HG03558 (cell line): Measurements from ENCODE around the gene CASS4.
"Not testable (repeated sequence)": the region's sequence is repeated elsewhere in the genome, so short reads cannot be mapped to it uniquely, and the experiment has no call there.

Experiments
- ATAC-seq: cut with Tn5 transposase; IDR thresholded peaks from one replicate; pipeline ENCODE4 v1.9.1; 2021; ENCODE audit warnings: moderate number of reproducible peaks; ENCODE audit not compliant: unreplicated experiment; ENCODE audit errors: extremely low read depth

The CASS4 gene

DNA sequence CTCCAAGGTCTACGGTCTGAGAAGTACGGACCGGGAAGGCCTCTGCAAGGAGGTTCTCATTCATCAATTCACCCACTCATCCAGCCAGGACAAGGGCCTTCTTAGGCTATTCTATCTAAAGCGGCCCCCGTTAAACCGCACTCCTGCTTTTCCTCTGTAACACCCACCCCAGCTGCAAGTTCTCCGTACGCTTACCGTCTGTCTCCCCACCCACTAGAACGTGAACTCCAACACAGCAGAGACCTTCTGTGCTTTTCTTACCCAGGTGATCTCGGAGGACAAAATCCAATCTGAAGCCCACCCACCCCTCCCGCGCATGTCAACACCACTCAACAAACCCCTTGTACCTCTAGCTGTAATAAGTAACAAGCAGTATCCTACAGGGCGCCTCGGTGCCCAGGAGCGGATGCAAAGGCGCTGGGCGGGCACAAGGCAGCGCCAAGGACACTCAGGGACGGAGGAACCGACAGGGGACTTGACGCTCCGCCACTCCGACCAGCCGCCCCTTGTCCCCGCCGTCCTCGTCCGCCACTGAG, 20.4 kb upstream of the CASS4 start:
- ATAC-seq: peak; percentile 2

DNA sequence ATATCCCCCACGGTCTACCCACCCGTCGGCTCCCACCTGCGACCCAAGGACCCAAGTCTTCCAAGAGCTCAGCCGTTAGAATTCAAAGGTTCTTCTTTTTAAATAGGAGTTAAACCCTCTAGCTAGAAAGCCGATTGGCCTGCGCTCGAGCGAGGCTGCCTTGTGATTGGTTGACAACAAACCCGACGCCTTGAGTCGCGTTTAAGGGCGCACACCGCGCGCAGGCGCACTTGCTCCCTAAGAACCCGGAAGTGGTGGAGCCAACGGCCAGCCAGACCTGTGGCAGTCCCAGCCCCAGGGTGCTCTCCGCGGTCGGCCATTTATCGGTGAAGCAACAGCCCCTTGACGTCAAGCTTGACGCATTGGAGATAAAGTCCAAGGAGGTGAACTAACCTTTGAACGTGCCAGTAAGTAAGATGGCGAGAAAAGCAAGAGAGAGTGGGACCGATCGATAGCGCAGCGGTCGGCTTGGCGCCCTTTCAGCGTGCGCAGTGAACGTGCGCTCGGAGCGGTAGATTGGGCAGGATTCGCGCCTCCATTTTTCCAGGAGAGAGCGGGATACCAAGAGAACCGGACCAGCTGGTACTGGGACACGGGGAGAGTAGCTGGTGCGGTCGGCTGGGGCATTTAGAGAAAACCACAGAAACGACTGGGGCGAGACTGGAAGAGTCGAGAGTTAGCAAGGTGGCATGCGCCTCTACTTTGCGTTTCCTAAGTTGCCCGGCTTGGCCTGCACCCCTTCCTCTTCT, 19.8 kb upstream of the CASS4 start, which contains the start of the genes AURKA and CSTF1:
Gene AURKA (minus strand): TSS at position 84 of the 749 bp plus-strand sequence. CDS start 4,018 bp downstream, outside the sequence.
Gene CSTF1 (plus strand): TSS at position 514 of the 749 bp plus-strand sequence. CDS start 2,908 bp downstream, outside the sequence.
- peak; percentile 88 for ATAC-seq

DNA sequence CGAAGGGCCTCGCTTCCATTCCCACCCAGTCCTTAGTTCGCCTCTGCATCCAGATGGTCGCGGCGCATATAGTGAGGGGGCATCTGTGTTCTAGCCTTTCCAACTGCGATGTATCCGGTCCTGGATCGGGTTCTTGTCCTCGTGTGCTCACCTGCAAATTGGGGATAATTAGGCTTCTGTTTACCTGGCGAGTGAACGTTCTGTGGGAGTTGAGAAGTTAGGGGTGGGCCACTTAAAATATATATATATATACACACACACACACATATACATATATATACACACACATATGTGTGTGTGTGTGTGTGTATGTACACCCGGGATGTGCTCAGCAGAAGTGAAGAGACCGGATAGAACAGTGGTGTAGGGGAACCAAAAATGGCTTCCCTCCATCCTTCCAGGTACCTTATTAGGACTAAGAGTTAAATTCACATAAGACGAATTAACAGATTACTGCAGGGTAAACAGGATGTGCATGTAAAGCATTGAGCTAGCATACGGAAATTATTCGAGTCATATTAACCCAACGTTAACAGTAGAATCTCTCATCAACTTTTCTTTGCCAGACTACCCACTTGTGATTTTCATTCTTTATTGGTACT, 19.1 kb upstream of the CASS4 start:
- no peak for ATAC-seq

DNA sequence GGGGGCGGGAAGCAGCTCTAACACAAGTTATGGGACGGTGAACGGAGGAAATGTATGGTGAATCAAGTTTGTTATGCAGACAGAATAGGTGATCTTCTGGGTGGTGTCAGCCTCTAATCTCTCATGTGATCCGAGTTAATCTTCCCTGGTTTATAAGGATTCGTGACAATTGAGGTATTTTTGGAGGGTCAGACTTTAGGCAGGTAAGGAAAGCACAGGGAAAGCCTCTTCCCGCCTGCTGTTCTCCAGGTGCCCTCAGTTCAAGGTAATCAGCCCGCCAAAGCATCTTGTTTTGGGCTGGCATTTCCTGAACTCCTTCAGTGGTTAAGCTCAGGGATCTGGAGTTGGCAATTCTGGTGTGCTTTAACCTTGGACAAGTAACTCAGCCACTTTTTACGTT, 18.4 kb upstream of the CASS4 start:
- ATAC-seq: no peak

DNA sequence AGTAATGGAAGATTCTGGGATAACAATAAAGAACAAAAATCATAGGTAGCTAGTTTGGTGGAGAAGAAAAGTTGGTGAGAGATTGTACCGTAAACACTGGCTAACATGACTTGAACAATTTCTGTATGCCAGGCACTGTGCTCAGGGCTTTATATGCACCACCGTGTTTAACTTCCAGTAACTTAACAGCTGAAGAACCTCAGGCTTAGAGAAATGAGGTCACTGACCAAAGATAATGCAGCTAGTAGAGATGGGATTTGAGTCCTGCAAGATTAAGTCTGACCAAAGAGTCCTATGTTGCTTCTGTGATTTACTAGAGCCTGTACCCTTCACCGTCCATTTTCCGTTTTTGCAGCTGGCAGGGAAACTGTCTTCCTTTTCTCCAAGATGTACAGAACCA, 16.9 kb upstream of the CASS4 start:
- no peak for ATAC-seq

DNA sequence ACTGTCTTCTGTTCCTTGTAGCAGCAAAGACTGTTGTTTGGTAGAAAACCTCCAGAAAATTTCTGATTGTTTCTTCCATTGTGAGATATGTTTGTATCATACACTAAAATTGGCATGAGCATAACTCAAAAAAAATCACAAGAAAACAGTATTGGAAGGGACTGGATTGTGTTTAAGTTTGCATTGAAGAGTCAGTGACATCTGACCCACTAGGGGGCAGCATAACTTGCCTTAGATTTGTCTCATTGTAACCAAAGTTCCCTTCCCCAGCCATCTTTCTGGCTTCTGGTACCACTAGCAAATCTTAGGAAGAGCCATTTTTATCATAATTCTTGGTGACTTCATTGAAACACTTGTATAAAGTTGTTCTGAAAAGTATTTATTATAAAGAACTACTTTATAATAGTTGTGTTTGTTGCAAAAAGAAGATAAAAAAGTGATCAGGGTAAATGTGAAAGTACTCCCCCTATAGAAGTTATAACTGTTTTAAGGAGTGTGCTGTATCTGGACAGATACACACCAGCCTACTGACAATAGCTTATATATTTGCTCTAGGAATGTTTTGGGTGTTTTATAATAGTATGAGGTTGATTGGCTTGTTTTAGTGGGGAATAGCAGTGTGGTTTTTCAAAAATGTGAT, 11.9 kb upstream of the CASS4 start:
- ATAC-seq: no peak

DNA sequence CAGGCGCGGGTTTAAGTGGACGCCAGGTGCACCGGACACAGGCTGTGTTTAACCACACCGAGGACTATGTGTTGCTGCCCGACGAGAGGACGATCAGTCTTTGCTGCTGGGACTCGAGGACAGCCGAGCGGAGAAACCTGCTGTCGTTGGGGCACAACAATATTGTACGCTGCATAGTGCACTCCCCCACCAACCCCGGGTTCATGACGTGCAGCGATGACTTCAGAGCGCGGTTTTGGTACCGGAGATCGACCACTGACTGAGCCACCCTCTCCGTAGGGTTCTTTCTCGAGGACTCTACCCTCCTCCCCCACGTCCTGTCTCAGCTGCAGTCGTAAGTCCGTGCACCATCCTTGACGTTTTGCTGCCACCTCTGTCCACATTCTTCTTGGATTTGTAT, 8.6 kb upstream of the CASS4 start:
- ATAC-seq: no peak

DNA sequence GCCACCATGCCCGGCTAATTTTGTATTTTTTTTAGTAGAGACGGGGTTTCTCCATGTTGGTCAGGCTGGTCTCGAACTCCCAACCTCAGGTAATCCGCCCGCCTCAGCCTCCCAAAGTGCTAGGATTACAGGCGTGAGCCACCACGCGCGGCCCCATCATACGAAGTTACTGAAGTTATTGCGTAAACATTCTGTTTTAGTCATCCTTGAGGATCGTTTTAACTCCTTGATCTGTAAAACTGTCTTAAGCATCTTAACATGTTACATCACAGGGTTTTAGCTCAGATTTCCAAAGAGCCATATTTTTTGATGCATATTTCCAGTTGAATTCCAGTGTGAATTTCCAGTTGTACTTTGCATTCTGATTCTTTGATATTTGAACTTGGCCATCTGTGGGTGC, 6.7 kb upstream of the CASS4 start:
- ATAC-seq: not testable (repeated sequence)

DNA sequence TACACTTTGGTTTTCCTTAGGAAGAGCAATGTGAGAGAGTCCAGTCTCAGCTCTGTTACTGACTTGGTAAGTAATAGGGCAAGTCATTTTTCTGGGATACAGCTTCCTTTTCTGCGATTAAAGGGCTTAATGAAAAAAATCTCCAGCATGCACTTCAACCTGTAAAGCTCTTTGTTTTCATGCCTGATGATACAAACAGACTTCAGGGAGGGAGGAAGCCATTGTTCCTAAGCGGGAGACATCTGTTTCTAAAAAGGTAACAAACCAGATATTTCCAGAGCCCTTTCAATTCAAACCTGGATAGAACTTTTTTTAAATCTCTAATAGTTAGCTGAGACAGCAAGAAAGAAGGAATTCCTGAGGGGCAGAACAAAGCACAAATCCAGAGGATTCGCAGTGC, 5.2 kb upstream of the CASS4 start:
- no peak for ATAC-seq

DNA sequence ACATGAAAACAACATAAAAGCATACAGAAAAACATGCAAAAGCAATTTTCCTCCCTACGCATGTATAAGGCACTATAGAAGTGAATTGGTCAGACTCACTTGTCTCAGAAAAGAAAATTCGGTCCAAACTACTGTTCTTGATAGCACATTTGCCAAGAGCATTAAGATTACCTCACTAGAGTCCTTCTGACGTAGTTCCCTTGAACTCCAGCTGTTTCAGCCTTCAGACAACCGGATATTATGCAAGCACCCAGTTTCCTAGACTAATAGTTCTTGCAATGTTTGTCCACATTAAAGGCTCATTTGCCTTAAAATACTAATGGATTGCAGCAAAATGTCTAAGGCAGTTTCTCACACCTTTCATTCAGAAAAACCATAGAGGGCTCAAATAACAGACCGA, 2.5 kb upstream of the CASS4 start:
- no peak for ATAC-seq

DNA sequence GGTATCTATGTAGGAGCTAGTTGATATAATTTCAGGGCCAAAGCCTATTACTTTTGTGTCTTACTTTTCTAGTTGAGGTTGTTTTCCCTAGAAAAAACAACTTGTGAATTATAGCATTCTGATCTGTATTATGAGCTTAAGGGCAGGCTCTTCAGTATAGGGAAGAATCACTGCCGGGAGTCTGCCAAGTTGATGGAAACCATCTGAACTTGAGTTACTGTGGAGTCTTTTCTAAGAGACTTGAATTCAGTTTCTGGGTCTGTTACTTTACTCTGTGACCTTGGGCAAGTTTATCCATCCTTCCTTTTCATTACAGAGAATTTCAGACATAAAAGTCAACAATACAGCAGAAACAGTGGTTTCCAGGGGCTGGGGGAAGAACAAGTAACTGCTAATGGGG, 2.1 kb upstream of the CASS4 start:
- no peak for ATAC-seq

DNA sequence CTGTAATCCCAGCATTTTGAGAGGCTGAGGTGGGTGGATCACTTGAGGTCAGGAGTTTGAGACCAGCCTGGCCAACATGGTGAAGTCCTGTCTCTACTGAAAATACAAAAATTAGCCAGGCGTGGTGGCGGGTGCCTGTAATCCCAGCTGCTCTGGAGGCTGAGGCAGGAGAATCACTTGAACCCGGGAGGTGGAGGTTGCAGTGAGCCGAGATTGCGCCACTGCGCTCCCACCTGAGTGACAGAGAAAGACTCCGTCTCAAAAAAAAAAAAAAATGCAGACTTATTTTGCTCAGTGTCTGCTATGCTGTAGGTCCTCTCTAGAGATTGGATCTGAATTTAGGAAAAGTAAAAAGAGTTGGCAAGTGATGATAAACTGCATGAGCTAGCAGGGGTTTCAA, 773 bp upstream of the CASS4 start:
- ATAC-seq: not testable (repeated sequence)

DNA sequence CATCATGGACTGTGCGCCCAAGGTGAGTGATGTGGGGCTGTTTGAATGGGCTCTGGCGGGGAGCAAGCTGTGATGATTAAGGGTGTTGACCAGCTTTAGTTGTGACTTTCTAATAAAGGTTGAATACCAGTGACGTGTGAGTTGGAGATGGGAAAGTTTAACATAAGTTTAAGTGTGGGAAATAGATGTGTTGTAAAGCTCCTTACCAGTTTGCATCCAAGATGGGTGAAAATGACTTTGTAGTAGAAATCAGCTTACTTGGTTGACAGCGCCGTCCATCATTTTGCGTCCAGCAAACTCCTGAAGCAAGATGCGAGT, 372 bp downstream of the CASS4 start:
- ATAC-seq: no peak

DNA sequence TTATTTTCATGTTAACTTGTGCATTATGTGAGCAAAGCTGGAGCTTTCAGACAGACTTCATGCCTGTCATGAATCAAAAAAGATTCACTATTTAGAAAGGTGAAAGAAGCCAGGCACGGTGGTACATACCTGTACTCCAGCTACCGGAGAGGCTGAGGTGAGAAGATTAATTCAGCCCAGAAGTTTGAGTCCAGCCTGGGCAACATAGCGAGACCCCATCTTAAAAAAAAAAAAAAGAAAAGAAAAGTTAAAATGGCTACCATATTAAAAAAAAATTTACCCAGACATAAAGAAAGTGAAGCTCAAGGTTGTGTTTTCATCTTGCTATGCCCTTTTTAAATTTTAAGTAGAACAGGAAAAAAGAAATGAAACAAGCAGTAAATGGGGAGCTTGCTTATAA, 889 bp downstream of the CASS4 start:
- ATAC-seq: no peak

DNA sequence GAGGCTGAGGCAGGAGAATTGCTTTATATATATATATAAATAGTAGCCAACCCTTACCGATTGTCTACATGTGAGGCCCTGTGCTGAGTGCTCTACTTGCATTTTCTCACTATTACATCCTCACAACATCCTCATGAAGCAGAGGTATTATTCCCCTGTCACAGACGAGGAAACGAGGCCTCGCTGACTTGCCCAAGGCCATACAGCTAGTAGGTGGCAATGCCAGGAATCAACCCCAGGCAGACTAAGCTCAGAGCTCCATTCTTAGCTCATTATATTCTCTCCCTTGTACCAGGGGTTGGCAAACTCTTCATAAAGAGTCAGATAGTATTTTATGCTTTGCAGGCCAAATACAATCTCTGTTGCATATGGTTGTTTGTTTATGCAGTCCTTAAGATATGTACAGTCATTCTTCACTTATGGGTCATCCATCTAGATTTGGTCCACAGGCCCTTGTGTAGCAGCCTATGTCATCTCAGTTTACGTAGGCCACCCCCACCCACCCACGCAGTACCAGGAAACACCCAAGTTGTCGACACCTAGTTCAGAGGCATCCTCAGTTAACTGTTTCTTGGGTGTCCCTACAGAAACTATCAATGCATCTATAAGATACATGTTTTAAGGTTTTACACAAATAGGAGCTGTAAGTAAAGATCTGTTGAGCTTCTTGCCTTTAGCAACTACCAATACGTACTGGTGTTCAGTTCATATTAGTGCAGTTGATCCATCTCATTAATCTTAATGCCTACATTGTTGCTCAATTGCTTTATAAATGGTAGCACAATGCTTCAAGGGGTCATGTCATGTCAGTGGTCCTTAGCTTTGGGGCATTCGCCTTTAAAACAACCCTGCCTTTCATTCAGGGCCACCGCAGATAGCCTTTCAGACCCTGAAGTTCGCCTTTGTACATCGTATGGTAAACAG, 3.0 kb downstream of the CASS4 start:
- ATAC-seq: no peak

DNA sequence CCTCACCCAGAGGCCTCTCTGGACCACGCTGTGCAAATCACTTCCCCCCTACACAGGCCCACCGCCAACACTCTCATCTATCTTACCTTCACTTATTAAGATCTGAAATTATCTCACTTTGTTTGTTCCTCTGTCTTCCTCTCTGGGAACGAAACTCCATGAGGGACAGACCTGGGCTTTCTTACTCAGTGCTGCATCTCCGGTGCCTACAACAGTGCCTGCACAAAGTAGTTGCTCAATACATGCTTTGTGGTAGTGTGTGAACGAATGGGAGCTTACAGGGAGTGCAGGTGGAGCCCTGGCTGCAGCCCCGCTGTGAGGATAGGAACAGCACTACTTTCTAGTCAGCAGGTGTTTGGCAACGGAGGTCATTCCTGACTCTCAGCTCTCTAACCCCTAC, 5.3 kb downstream of the CASS4 start:
- ATAC-seq: no peak

DNA sequence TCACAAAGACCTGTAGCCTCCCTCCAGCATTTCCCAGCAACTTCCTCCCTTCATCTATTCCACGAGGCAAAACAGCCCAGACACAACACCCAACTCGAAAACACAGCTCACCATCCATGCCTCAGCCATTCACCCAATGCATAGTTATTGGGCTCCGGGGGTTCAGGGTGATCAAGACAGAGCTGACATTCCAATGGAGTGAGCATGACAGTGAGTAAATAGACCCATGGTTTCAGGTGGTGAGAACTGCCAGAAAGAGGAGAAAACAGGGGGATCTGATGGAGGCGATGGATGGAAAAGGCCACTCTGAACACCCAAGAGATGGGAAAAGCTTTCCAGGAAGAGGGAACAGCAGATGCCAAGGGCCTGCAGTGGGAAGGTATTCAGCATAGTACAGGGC, 5.9 kb downstream of the CASS4 start:
- no peak for ATAC-seq

DNA sequence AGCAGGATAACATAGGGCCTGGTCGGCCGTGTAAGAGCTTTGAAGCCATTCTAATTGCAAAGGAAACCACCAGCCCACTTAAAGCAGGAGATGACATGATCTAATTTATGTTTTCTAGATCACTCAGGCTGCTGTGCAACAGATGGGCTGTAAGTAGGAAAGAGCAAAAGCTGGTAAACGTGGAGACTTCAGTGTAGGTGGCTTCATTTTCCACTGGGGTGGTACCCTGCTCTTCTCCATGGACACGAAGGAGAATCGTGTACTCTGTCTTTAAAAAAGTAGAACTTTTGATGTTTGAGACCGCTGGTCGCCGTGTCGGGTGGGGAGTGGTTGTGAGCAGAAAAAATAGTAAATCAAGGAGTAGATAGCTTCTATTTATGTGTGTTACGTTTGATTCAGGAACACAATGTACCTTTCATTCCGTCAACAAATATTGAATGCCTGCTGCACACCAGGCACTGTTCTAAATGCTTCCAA, 6.4 kb downstream of the CASS4 start:
- ATAC-seq: no peak

DNA sequence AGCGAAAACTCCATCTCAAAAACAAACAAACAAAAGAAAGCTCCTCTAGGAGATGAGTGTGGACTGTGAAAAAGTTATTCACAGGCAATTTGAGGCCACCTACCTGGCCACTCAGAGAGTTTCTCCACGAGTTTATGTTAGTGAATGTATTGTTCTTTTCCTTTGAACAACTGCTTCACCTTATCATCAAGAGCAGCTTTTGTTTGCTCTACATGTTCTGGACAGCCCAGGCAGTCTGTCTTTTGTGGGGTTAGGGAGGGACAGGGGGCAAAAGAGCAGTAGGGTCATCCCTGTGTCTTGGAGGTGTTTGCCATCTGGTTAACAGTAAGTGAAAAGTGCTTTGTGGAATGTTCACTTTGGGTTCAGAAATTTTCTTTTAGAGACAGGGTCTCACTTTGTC, 8.0 kb downstream of the CASS4 start:
- ATAC-seq: no peak
